Muscle of back (tissue), 11 donors: ENCODE data around the gene AKAP13. TPM values are rescaled to one million over a fixed set of nuclear protein-coding genes. Genes with fewer than 3 reads are reported as not detected.
"Not testable (repeated sequence)": the region's sequence is repeated elsewhere in the genome, so short reads cannot be mapped to it uniquely, and the experiment has no call there.

ENCODE experiments used
- DNase-seq, 3 donors: peaks; one replicate each; pipeline versions ENCODE4 v3.0.0 to v3.0.0-alpha.2; 2013
- polyA plus RNA-seq, 10 donors: library from polyadenylated mRNA; unstranded; fragments of 120-200 nt; gene quantifications; one replicate each; pipeline ENCODE4 v1.2.1, GENCODE V29; 2013; ENCODE audit not compliant: insufficient read length in 10 of 10

Gene AKAP13
- polyA plus RNA-seq, 10 donors, result 58.9 to 89.6 (median 65.7) TPM

- DNase-seq, result not testable (repeated sequence)
Measured at GRCh38 chr15:85346462-85347084, 33.8 kb upstream of the AKAP13 start.

- DNase-seq, result not testable (repeated sequence)
Measured at GRCh38 chr15:85347264-85348047, 32.9 kb upstream of the AKAP13 start.

- not testable (repeated sequence) for DNase-seq
Measured at GRCh38 chr15:85348048-85348766, 32.2 kb upstream of the AKAP13 start.

GRCh38 chr15:85349062-85349461 is 31.3 kb upstream of the AKAP13 start:
- DNase-seq, result not testable (repeated sequence)

GRCh38 chr15:85350395-85350794 is 30.0 kb upstream of the AKAP13 start:
- no peak for DNase-seq

GRCh38 chr15:85351501-85351900 is 28.9 kb upstream of the AKAP13 start:
- not testable (repeated sequence) for DNase-seq

GRCh38 chr15:85351965-85352364 is 28.4 kb upstream of the AKAP13 start:
- DNase-seq, result no peak

- no peak for DNase-seq
Measured at GRCh38 chr15:85353516-85353915, 26.9 kb upstream of the AKAP13 start.

- DNase-seq, result peak; percentile 23 to 51 (median 41)
Measured at GRCh38 chr15:85354461-85354860, 25.9 kb upstream of the AKAP13 start.

GRCh38 chr15:85354948-85355347 is 25.5 kb upstream of the AKAP13 start:
- no peak for DNase-seq

- DNase-seq, result no peak
Measured at GRCh38 chr15:85356276-85356675, 24.1 kb upstream of the AKAP13 start.

- DNase-seq, result no peak
Measured at GRCh38 chr15:85361323-85361722, 19.1 kb upstream of the AKAP13 start.

- peak in 1 of 3 donors; percentile 40 for DNase-seq
Measured at GRCh38 chr15:85362436-85363081, 17.8 kb upstream of the AKAP13 start.

- no peak for DNase-seq
Measured at GRCh38 chr15:85365980-85366379, 14.4 kb upstream of the AKAP13 start.

- DNase-seq, result no peak
Measured at GRCh38 chr15:85367741-85368140, 12.7 kb upstream of the AKAP13 start.

- DNase-seq, result no peak
Measured at GRCh38 chr15:85374831-85375230, 5.6 kb upstream of the AKAP13 start.

- DNase-seq, result no peak
Measured at GRCh38 chr15:85377269-85377668, 3.1 kb upstream of the AKAP13 start.

- no peak for DNase-seq
Measured at GRCh38 chr15:85377986-85378385, 2.4 kb upstream of the AKAP13 start.

GRCh38 chr15:85379403-85380131 is 836 bp upstream of the AKAP13 start:
- peak in 2 of 3 donors; percentile 25 to 73 for DNase-seq

GRCh38 chr15:85380812-85381642 is 624 bp downstream of the AKAP13 start:
- DNase-seq, result peak in 2 of 3 donors; percentile 48 to 87
